Lower leg skin (tissue), 4 donors: ENCODE measurements around the gene ABHD5. TPM values are rescaled to one million over a fixed set of nuclear protein-coding genes. Genes with fewer than 3 reads are reported as not detected.

Experiments used
- DNase-seq, 2 donors: peaks; one replicate each; pipeline ENCODE4 v3.0.0-alpha.2; 2019; ENCODE audit warnings: low spot score in 2 of 2
- H3K4me3 ChIP-seq: fragments of 200-600 bp; sonication (generic); 2 replicates; pipeline ENCODE4 v1.5.1; 2017; ENCODE audit warnings: mild to moderate bottlenecking, low read depth; ENCODE audit not compliant: poor library complexity, severe bottlenecking
- POLR2A ChIP-seq, 2 donors: fragments of 450-650 bp; IDR thresholded peaks; one replicate each; pipeline ENCODE4 v1.6.1; 2016 to 2017; ENCODE audit warnings: antibody characterized with exemption in 2 of 2, mild to moderate bottlenecking in 1 of 2, moderate library complexity in 1 of 2
- WGBS, 2 donors: methylation state at CpG; one replicate each; pipeline ENCODE4 v1.1.5; 2018; 5-methylcytosine and 5-hydroxymethylcytosine counted together
- intact Hi-C: fragments of 100-400 bp; cut with DNase I; formaldehyde crosslinking; loops from one replicate; pipeline ENCODE4 v1.15.0; 2023; ENCODE audit warnings: low total_unique reads
- total RNA-seq, 4 donors: library from RNA; depleted of rRNA; stranded (reverse); fragments of >200 nt; gene quantifications; one replicate each; pipeline ENCODE4 v1.1.0, GENCODE V29; 2016
- TF ChIP-seq, protein P1 (sequence below), 3 donors: fragments of 450-650 bp; IDR thresholded peaks; one replicate each; pipeline ENCODE4 v1.5.1; 2016; ENCODE audit warnings: antibody characterized with exemption in 3 of 3, mild to moderate bottlenecking in 3 of 3, moderate library complexity in 2 of 3

ABHD5 gene
- total RNA-seq, 4 donors from 2014 or later = 109 to 132 (median 118) TPM

DNA sequence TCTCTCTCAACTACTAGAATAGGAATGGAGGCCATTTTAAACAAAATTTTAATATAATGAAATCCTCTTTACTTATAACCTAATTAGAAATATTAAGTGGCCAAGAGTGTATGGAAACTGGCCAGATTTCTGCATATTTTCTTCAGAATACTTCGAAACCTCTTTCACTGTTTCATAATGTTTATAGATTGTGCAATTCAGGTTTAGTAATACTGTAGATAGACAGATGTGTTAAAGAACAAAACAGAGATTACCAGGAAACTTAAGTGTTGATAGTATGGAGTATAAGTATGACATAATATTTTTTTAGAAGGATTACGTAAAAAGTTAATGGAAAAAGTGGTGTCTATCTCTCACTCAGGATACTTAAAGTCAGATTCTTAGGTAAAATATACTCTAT lies 4.7 kb downstream of the ABHD5 start:
- WGBS, 2 donors = 48 to 52% methylated on average over 2 of the region's 2 CpGs
- TF ChIP-seq POLR2A (IDR thresholded peaks at IDR 0.05) = no peak
- TF ChIP-seq, protein P1, sequence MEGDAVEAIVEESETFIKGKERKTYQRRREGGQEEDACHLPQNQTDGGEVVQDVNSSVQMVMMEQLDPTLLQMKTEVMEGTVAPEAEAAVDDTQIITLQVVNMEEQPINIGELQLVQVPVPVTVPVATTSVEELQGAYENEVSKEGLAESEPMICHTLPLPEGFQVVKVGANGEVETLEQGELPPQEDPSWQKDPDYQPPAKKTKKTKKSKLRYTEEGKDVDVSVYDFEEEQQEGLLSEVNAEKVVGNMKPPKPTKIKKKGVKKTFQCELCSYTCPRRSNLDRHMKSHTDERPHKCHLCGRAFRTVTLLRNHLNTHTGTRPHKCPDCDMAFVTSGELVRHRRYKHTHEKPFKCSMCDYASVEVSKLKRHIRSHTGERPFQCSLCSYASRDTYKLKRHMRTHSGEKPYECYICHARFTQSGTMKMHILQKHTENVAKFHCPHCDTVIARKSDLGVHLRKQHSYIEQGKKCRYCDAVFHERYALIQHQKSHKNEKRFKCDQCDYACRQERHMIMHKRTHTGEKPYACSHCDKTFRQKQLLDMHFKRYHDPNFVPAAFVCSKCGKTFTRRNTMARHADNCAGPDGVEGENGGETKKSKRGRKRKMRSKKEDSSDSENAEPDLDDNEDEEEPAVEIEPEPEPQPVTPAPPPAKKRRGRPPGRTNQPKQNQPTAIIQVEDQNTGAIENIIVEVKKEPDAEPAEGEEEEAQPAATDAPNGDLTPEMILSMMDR (IDR thresholded peaks at IDR 0.05) = no peak
- H3K4me3 ChIP-seq = no peak overlapping the region
- DNase-seq = no peak
- intact Hi-C loops = no loop called here

DNA sequence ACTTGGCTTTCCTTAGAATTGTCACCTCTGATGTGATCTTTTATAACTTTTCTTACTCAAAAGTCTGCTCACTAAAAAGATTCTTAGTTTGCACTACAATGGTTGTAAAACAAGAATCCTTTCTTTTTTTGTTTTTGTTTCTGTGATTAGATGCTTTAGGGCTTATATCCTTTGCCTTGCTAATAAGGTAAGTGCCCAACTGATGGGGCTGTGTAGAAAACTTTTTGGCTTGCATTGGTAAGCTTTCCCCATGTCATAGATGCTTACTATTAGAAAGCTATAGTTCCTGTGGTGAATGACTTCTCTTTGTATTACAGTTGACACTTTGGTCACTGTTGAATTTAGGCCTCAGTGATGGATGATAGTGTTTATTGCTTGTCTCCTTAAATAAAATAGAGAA lies 5.1 kb downstream of the ABHD5 start:
- no peak for TF ChIP-seq POLR2A (IDR thresholded peaks at IDR 0.05)
- TF ChIP-seq, protein P1 (IDR thresholded peaks at IDR 0.05) = no peak
- intact Hi-C loops = no loop called here
- no peak for DNase-seq
- no peak overlapping the region for H3K4me3 ChIP-seq

GRCh38 chr3:43696441-43696840 lies 5.7 kb downstream of the ABHD5 start:
- TF ChIP-seq, protein P1 (IDR thresholded peaks at IDR 0.05) = no peak
- no peak for TF ChIP-seq POLR2A (IDR thresholded peaks at IDR 0.05)
- DNase-seq = no peak
- intact Hi-C loops = no loop called here
- no peak overlapping the region for H3K4me3 ChIP-seq
- WGBS, 2 donors = 90 to 91% methylated on average over 1 of the region's 1 CpG

- no peak overlapping the region for H3K4me3 ChIP-seq
- TF ChIP-seq POLR2A (IDR thresholded peaks at IDR 0.05) = no peak
- TF ChIP-seq, protein P1 (IDR thresholded peaks at IDR 0.05) = no peak
- DNase-seq = no peak
- intact Hi-C loops = no loop called here
- WGBS, 2 donors = 81 to 93% methylated on average over 1 of the region's 1 CpG
These were observed 6.1 kb downstream of the ABHD5 start for GRCh38 chr3:43696881-43697280.

DNA sequence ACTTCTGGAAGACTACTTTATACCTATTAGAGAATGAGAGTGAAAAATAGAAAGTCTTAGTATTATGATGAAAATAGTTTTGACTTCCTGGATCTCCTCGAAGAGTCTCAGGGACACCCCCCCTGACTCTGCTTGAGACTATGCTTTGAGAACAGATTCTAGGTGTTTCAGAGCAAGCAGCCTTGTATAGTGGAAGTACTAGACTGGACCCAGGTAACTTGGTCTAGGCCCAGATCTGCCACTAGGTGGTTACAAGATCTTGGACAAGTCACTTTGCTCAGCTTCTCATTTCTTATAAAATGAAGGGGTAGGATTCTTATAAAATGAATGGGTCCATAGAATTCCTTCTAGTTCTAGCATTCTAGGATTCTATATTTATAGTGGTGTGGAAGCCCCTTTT lies 9.1 kb downstream of the ABHD5 start:
- intact Hi-C loops = no loop called here
- TF ChIP-seq, protein P1 (IDR thresholded peaks at IDR 0.05) = no peak
- TF ChIP-seq POLR2A (IDR thresholded peaks at IDR 0.05) = no peak
- no peak overlapping the region for H3K4me3 ChIP-seq
- DNase-seq = no peak
- 48 to 80% methylated on average over 1 of the region's 1 CpG for WGBS, 2 donors

DNA sequence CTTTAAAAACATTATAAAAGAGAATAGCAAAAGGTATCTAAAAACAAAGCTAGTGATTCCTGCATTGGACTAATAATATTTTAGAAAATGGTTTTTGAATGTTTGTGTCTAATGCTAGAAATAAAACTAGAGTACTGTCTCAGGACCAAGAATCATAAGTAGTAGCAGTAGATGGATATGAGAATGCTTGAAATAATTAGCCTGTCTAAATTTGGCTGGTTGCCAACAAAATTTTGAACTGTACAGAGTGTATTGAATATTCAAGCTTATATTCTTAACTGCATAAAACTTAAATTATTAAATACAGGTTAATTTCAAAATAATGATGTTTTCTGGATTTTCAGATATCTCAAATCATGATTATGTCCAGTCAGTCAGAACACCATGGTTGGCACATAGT lies 14.0 kb downstream of the ABHD5 start:
- intact Hi-C loops = no loop called here
- TF ChIP-seq, protein P1 (IDR thresholded peaks at IDR 0.05) = no peak
- no peak for TF ChIP-seq POLR2A (IDR thresholded peaks at IDR 0.05)
- DNase-seq = no peak
- no peak overlapping the region for H3K4me3 ChIP-seq
